ENCODE data around the gene HLF. TPM values are rescaled to one million over a fixed set of nuclear protein-coding genes. Genes with fewer than 3 reads are reported as not detected.

Gene HLF
- total RNA-seq, 1 experiment from 2014 or later: 0.13 TPM

DNA sequence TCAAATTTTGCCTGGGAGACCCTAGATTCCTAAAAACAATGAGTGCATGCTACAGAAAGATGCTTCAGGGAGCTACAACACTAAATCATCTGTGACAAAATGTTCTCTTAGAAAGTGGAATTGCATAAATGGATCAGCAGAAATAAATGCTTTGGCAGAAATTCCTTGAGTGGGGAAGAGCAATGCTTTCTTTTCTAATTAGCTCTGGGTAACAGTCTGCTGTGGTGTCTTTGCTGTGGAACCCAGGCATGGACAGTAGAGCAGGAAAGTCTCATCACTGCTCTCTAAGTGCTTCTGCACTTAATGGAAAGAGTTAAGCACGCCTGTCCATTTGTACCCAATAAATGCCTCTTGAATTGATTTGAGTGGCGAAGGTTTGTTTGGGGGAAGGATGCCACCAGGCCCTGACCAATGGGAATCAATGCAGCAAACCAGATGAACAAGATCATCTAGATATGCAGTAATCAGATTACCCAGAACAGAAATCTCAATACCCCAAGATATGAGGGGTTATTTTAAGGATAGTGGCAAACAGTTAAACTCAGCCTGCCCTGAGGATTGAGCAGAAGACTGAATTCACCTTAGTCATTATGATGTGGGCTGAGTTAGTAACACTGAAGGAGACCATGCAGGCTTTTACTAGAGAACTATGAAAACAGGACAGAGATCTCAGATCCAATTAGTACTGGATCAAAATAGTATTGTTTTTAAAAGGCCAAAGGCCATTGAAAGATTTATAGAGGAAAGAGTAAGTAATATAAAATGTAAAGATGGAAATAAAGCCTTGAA, 13.6 kb downstream of the HLF start:
- ChIA-PET CTCF (no interaction called here), POLR2A (no interaction called here)
- DNase-seq (ENCODE audit: low read depth, low spot score): no peak
- BruUV-seq (replicated peaks): no TSS peak
- TF ChIP-seq, protein P1, sequence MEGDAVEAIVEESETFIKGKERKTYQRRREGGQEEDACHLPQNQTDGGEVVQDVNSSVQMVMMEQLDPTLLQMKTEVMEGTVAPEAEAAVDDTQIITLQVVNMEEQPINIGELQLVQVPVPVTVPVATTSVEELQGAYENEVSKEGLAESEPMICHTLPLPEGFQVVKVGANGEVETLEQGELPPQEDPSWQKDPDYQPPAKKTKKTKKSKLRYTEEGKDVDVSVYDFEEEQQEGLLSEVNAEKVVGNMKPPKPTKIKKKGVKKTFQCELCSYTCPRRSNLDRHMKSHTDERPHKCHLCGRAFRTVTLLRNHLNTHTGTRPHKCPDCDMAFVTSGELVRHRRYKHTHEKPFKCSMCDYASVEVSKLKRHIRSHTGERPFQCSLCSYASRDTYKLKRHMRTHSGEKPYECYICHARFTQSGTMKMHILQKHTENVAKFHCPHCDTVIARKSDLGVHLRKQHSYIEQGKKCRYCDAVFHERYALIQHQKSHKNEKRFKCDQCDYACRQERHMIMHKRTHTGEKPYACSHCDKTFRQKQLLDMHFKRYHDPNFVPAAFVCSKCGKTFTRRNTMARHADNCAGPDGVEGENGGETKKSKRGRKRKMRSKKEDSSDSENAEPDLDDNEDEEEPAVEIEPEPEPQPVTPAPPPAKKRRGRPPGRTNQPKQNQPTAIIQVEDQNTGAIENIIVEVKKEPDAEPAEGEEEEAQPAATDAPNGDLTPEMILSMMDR (IDR thresholded peaks at IDR 0.05): no peak
- TF ChIP-seq SIN3A (IDR thresholded peaks at IDR 0.05; ENCODE audit: borderline replicate concordance, insufficient read depth, low read depth, low read length) (no peak), POLR2AphosphoS5 (IDR thresholded peaks at IDR 0.05; ENCODE audit: low read depth, low read length) (no peak), TCF7L2 (IDR thresholded peaks at IDR 0.05; ENCODE audit: low read depth, low read length) (no peak)
- TF ChIP-seq, protein P2, sequence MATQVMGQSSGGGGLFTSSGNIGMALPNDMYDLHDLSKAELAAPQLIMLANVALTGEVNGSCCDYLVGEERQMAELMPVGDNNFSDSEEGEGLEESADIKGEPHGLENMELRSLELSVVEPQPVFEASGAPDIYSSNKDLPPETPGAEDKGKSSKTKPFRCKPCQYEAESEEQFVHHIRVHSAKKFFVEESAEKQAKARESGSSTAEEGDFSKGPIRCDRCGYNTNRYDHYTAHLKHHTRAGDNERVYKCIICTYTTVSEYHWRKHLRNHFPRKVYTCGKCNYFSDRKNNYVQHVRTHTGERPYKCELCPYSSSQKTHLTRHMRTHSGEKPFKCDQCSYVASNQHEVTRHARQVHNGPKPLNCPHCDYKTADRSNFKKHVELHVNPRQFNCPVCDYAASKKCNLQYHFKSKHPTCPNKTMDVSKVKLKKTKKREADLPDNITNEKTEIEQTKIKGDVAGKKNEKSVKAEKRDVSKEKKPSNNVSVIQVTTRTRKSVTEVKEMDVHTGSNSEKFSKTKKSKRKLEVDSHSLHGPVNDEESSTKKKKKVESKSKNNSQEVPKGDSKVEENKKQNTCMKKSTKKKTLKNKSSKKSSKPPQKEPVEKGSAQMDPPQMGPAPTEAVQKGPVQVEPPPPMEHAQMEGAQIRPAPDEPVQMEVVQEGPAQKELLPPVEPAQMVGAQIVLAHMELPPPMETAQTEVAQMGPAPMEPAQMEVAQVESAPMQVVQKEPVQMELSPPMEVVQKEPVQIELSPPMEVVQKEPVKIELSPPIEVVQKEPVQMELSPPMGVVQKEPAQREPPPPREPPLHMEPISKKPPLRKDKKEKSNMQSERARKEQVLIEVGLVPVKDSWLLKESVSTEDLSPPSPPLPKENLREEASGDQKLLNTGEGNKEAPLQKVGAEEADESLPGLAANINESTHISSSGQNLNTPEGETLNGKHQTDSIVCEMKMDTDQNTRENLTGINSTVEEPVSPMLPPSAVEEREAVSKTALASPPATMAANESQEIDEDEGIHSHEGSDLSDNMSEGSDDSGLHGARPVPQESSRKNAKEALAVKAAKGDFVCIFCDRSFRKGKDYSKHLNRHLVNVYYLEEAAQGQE (IDR thresholded peaks at IDR 0.05; ENCODE audit: insufficient read depth in 1 of 2, low read depth in 2 of 2, low read length in 1 of 2): no peak
- Histone ChIP-seq H3K4me1 (ENCODE audit: control insufficient read depth, insufficient read depth, low read length) (no peaks in the 10 kb centered on the region), H3K9me3 (ENCODE audit: control insufficient read depth, insufficient read depth, low read depth, low read length) (no peaks in the 10 kb centered on the region), H3K27ac (ENCODE audit: low read length) (no peak overlapping the region), H3K4me3 (ENCODE audit: low read depth in 2 of 2, low read length in 2 of 2) (no peak overlapping the region), H3K36me3 (ENCODE audit: control insufficient read depth, insufficient read depth, low read length) (no peaks in the 10 kb centered on the region), H3K27me3 (ENCODE audit: control insufficient read depth, insufficient read depth, low read length) (no peaks in the 10 kb centered on the region; the same call in 1 of the 2 replicates)
- in situ Hi-C loops (cut with HindIII; ENCODE audit: low pct_unique_long_range_greater_than_20kb, low sequenced_read_pairs): no loop called here
- ATAC-seq: no peak
- intact Hi-C loops (cut with micrococcal nuclease; ENCODE audit: unreplicated experiment): no loop called here

DNA sequence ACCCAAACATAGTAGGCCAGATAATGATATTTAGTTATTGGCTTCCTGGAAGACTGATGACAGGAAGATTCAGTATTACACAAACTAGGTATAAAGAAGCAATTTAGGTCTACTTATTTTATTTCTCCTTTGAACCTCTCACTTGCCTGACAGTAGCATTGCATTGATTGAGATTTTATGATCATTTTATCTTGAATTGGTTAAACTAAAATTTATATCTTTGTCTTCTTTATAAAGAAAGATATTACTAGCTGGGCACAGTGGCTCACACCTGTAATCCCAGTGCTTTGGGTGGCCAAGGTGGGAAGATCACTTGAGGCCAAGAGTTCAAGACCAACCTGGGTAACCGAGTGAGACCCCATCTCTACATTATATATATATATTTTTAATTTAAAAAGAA, 14.4 kb downstream of the HLF start:
- Histone ChIP-seq H3K4me3 (ENCODE audit: low read depth in 2 of 2, low read length in 2 of 2) (no peak overlapping the region), H3K27ac (ENCODE audit: low read length) (no peak overlapping the region), H3K9me3 (ENCODE audit: control insufficient read depth, insufficient read depth, low read depth, low read length) (no peaks in the 10 kb centered on the region), H3K36me3 (ENCODE audit: control insufficient read depth, insufficient read depth, low read length) (no peaks in the 10 kb centered on the region), H3K27me3 (ENCODE audit: control insufficient read depth, insufficient read depth, low read length) (no peaks in the 10 kb centered on the region; the same call in 1 of the 2 replicates), H3K4me1 (ENCODE audit: control insufficient read depth, insufficient read depth, low read length) (no peaks in the 10 kb centered on the region)
- in situ Hi-C loops (cut with HindIII; ENCODE audit: low pct_unique_long_range_greater_than_20kb, low sequenced_read_pairs): no loop called here
- no peak for DNase-seq (ENCODE audit: low read depth, low spot score)
- ChIA-PET CTCF (no interaction called here), POLR2A (no interaction called here)
- ATAC-seq: no peak
- intact Hi-C loops (cut with micrococcal nuclease; ENCODE audit: unreplicated experiment): no loop called here
- TF ChIP-seq, protein P2 (IDR thresholded peaks at IDR 0.05; ENCODE audit: insufficient read depth in 1 of 2, low read depth in 2 of 2, low read length in 1 of 2): no peak
- TF ChIP-seq, protein P1 (IDR thresholded peaks at IDR 0.05): no peak
- TF ChIP-seq POLR2AphosphoS5 (IDR thresholded peaks at IDR 0.05; ENCODE audit: low read depth, low read length) (no peak), SIN3A (IDR thresholded peaks at IDR 0.05; ENCODE audit: borderline replicate concordance, insufficient read depth, low read depth, low read length) (no peak), TCF7L2 (IDR thresholded peaks at IDR 0.05; ENCODE audit: low read depth, low read length) (no peak)
- BruUV-seq (replicated peaks): no TSS peak

All from Panc1 (cell line).